ENCODE results near the gene DNAH2.

DNA sequence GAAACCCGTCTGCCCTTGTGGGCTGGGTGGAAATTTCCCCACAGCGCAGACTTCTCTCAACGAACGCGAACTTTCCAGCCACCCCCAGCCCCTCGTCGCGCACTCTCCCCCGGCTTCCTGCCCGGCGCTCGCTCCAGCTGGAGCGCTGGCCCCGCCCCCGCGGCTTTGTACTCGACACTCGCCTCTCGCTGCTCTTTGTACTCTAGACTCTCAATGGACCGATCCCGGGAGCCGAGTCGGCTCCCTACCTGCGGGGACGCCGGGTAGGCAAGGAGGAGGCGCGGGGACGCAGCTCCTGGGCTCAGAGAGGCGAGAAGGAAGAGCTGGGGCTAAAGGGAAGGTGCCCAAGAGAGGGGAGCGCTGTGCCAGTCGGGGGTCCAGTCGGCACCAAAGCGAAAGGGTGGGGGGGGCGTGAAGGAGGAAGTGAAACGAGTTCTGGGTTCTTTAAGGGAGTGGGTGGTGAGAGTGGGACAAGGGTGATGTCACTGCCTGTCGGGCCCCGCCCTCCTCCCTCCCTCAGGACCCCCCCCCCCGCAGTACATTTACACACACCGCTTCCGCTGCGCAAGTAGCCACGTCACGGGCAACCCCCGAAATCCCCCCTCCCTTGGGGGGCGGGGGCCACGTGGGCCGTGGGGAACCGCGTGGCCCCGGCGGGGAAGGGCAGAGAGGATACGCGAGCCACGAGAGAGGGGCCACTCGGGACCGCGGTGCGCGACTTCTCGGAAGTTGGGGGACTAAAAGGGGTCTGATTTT is 126.2 kb downstream of the DNAH2 start:
- TF ChIP-seq, protein P1, sequence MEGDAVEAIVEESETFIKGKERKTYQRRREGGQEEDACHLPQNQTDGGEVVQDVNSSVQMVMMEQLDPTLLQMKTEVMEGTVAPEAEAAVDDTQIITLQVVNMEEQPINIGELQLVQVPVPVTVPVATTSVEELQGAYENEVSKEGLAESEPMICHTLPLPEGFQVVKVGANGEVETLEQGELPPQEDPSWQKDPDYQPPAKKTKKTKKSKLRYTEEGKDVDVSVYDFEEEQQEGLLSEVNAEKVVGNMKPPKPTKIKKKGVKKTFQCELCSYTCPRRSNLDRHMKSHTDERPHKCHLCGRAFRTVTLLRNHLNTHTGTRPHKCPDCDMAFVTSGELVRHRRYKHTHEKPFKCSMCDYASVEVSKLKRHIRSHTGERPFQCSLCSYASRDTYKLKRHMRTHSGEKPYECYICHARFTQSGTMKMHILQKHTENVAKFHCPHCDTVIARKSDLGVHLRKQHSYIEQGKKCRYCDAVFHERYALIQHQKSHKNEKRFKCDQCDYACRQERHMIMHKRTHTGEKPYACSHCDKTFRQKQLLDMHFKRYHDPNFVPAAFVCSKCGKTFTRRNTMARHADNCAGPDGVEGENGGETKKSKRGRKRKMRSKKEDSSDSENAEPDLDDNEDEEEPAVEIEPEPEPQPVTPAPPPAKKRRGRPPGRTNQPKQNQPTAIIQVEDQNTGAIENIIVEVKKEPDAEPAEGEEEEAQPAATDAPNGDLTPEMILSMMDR (conservative IDR thresholded peaks at IDR 0.05; ENCODE audit: low read depth, low read length), result no peak
- TF ChIP-seq POLR2A (IDR thresholded peaks at IDR 0.05; ENCODE audit: low read depth, low read length), result peak; percentile 87
- TF ChIP-seq RAD21 (IDR thresholded peaks at IDR 0.05; ENCODE audit: low read length), result 0 out of 2 replicates have a peak, but pooled peaks have one; percentile 1
- TF ChIP-seq ELK1 (IDR thresholded peaks at IDR 0.05; ENCODE audit: borderline replicate concordance, low read depth, low read length), result no peak
